ENCODE results near the gene PROM1. TPM values are rescaled to one million over a fixed set of nuclear protein-coding genes. Genes with fewer than 3 reads are reported as not detected.

PROM1 gene
- total RNA-seq, 1 donor from 2014 or later, result not detected

- intact Hi-C loops (cut with micrococcal nuclease), result no loop called here
Observed at GRCh38 chr4:15951781-15952180, 132.0 kb downstream of the PROM1 start.

- intact Hi-C loops (cut with micrococcal nuclease), result no loop called here
Observed at GRCh38 chr4:15948826-15949225, 135.0 kb downstream of the PROM1 start.

- intact Hi-C loops (cut with micrococcal nuclease), result no loop called here
Observed at GRCh38 chr4:15947684-15948083, 136.1 kb downstream of the PROM1 start.

- intact Hi-C loops (cut with micrococcal nuclease), result no loop called here
Observed at GRCh38 chr4:15945516-15945915, 138.3 kb downstream of the PROM1 start.

DNA sequence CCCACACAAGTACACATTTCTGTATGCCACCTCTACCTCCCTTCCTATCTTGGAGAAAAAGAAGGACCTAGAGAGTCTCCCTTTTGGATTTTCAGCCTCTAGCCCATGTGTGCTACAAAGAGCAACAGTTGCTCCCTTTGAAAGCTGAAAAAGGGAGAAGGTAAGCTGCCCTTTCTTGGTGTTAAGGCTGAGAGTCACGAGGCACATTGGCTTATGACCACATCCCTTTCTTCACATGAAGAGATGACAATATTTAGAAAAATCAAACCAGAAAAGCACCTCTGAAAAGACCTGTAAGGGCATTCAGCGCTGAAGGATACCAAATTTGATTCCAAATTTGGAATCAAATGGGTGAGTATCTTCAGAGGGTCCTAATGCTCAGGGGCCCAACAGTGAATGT is 138.9 kb downstream of the PROM1 start:
- intact Hi-C loops (cut with micrococcal nuclease), result no loop called here

DNA sequence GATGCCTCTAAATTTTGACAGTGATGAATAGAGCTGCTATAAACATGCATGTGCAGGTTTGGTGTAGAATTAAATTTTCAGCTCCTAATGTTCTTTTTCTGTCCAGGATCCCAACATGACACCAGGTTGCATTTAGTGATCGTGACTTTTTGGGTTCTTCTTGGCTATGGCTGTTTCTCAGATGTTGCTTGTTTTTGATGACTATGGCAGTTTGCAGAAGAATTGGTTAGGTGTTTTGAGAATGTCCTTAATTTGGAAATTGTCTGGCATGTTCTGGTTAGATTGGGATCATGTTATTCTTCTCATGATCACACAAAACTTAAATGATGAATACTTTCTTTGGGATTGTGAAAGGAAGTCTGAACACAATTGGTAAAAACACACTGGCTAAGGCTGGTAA is 141.5 kb downstream of the PROM1 start:
- intact Hi-C loops (cut with micrococcal nuclease), result no loop called here

- intact Hi-C loops (cut with micrococcal nuclease), result no loop called here
Observed at GRCh38 chr4:15938640-15939039, 145.2 kb downstream of the PROM1 start, which contains the start of gene FGFBP1. TSS of gene FGFBP1 (minus strand) at chr4:15938740. CDS start at chr4:15936632, 2,108 bp downstream.

DNA sequence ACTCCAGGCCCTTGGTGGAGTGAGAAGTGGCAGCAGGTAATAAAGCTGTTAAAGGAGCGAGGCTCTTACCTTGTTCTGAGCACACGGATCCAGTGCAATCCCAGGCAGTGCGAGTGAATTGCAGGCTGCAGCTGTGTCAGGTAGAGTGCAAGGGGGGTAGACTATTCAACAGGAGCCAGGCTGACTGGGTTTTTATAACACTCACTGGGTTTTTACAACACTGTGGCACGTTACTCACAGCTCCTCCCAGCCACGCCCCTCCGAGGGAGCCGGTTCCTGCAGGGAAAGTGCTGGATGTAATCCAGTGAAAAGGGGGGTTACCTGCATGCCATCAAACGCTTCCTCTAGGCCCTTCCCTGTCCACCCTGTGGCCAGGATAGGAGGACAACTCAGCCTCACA is 145.6 kb downstream of the PROM1 start:
- intact Hi-C loops (cut with micrococcal nuclease), result no loop called here

DNA sequence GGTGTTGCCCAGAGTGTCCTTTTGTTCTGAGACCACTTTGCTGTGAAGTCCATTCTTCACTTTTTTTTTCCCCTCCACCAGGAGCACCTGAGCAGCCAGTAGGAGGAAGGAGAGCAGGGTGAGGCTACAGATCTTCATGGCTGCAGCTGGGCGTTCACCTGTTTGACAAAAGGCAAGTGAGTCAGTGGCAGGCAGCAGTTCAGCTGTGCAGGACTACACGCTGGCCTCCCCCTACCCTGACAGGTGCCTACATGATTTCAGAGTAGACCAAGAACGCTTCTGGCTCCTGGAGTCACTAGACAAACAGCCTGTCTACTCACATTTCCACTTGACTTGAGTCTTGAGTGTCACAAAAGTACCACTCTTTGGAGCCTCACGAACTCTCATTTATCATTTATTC is 147.3 kb downstream of the PROM1 start:
- intact Hi-C loops (cut with micrococcal nuclease), result no loop called here

GRCh38 chr4:15935504-15936402 is 148.1 kb downstream of the PROM1 start:
- intact Hi-C loops (cut with micrococcal nuclease), result no loop called here

DNA sequence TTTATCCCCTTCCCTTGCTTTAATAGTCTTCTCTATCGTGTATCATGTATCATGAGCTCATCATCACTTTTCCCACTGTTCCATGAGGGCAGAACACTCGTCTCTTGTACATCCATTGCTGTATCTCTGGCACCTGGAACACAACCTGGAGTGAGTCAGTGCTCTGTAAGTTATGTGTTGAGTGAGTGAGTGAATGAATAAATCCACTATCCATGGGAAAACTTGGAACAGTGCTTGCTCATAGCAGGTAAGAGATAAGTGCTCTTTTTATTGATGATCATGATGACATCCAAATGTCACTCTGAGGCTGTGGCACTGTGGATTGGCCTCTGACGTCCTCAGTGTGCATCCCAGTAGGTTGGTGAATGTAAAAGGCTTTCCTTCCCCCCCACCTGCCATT is 149.6 kb downstream of the PROM1 start:
- intact Hi-C loops (cut with micrococcal nuclease), result no loop called here

DNA sequence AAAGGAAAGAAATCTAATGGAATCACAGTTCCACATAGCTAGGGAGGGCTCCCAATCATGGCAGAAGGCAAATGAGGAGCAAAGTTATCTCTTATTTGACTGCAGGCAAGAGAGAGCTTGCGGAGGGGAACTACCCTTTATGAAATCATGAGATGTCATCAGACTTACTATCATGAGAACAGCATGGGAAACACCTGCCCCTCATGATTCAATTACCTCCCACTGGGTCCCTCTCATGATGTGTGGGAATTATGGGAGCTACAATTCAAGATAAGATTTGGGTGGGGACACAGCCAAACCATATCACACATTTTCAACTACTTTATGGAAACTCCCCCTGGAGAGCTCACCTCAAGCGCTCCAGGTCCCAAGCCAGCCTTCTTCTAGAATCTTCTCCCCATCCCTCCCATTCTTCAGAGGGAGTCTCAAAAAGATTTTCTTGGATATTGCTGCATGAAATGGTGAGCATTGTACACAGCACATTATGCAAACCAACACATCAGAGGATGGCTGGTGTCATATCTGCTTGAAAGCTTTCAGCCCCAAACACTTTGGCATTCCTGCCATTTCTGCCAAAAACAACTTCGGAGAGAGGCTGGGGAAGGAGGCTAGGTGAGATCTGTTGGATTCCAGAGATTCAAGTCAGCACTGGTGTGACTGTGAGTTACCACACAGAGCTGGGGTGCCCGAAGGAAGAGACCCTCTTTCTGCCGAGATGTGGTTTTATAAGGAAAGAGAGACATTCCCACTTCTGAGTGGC is 152.2 kb downstream of the PROM1 start:
- intact Hi-C loops (cut with micrococcal nuclease), result no loop called here

GRCh38 chr4:15930314-15930713 is 153.5 kb downstream of the PROM1 start:
- intact Hi-C loops (cut with micrococcal nuclease), result no loop called here

DNA sequence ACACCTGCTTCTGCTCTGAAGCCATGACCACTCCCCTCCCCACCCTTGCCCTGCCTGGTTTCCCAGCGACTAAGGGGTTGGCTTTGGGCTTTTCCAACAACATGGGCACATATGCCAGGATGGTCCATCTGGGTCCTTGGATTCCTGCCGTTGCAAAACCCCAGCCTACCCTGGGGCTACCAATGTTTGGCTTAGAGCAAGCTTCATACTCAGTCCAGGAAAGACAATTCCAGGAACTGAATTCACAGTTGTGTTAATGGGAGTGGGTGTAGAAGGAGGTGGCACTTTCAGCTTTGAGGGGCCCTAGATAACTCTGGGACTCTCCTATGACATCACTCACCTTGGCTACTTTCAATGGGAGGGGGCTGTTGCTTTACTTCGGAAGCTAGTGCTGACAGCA is 154.3 kb downstream of the PROM1 start:
- intact Hi-C loops (cut with micrococcal nuclease), result no loop called here

DNA sequence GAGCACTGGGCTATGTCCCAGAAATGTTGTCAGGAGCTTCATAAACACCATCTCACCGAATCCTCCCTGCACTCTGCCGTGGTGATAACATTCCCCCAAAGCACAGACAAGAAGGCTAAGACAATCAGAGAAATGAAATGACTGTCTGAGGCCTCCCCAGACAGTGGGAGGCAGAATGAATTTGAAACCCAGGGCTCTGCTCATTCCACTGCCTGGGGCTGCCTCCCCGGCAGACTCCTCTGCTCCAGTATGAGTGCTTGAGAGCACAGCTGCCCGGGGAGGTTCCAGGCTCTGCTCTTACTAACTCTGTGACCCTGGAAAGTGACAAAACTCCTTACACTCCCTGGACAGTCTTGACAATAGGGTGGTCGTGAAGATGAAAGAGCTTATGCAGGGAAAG is 154.9 kb downstream of the PROM1 start:
- intact Hi-C loops (cut with micrococcal nuclease), result no loop called here

DNA sequence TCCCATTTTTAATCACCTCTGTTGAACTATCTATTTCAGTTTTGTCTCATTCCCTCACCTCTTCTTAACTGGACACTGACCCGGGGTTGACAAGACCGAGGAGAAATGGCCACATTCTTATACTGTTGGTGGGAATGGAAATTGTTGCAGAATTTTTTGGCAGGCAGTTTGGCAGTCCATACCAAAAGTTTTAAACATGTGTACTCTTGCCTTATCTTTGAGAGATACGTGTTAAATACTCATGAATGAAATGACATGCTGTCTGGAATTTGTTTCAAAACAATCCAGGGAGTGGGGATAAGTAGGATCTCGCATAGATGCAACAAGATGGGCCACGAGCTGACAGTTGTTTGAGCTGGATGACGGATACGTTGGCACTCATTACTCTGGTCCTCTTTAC is 157.3 kb downstream of the PROM1 start:
- intact Hi-C loops (cut with micrococcal nuclease), result no loop called here

GRCh38 chr4:15925830-15926229 is 158.0 kb downstream of the PROM1 start:
- intact Hi-C loops (cut with micrococcal nuclease), result no loop called here

DNA sequence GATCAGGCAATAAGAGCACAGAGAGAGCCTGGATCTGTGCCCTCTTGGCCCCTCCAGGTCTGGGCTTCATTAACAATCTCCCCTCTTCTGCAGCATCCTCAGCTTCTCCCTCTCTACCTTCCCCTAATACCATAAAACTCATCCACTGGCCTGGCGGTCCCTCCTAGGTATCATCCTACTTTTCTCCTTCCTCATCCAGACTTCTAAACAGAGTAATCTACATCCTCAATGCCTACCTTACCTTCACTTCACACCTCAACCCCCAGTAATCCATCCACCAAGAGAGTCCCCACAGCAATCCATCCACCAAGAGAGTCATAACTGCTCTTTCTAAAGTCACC is 162.3 kb downstream of the PROM1 start:
- intact Hi-C loops (cut with micrococcal nuclease), result no loop called here

- intact Hi-C loops (cut with micrococcal nuclease), result no loop called here
Observed at GRCh38 chr4:15920723-15921591, 162.9 kb downstream of the PROM1 start.

GRCh38 chr4:15918484-15919129 is 165.2 kb downstream of the PROM1 start:
- intact Hi-C loops (cut with micrococcal nuclease), result no loop called here
